ENCODE measurements around the gene CCDC121.

- no peak for TF ChIP-seq CTCF (optimal IDR thresholded peaks at IDR 0.05 in 1 of 3, IDR thresholded peaks at IDR 0.05 in 1 of 3, conservative IDR thresholded peaks at IDR 0.05 in 1 of 3; ENCODE audit: extremely low read depth in 1 of 3, insufficient read depth in 2 of 3, low read length in 3 of 3)
- no peak for TF ChIP-seq EZH2 (IDR thresholded peaks at IDR 0.05; ENCODE audit: low read length)
Observed at GRCh38 chr2:27638037-27638637, 9.3 kb upstream of the CCDC121 start.

All from keratinocyte (primary cell).